Embryonic facial prominence (tissue), 1 donor: ENCODE results near the gene USP47.

Experiments used
- DNase-seq: peaks from one replicate; pipeline ENCODE4 v3.0.0-alpha.2; 2016; ENCODE audit errors: extremely low spot score

Gene USP47

GRCh38 chr11:11982461-11982860 is 140.7 kb downstream of the USP47 start:
- DNase-seq, result no peak

GRCh38 chr11:11982975-11983374 is 141.2 kb downstream of the USP47 start:
- no peak for DNase-seq

GRCh38 chr11:11983427-11983826 is 141.7 kb downstream of the USP47 start:
- no peak for DNase-seq

GRCh38 chr11:11984563-11984962 is 142.8 kb downstream of the USP47 start:
- DNase-seq, result no peak

- no peak for DNase-seq
Measured at GRCh38 chr11:11985016-11985715, 143.4 kb downstream of the USP47 start.

- no peak for DNase-seq
Measured at GRCh38 chr11:11985954-11986949, 144.5 kb downstream of the USP47 start.

GRCh38 chr11:11987503-11988022 is 145.8 kb downstream of the USP47 start:
- no peak for DNase-seq

- DNase-seq, result no peak
Measured at GRCh38 chr11:11988099-11988651, 146.4 kb downstream of the USP47 start.

- DNase-seq, result no peak
Measured at GRCh38 chr11:11988681-11989261, 147.0 kb downstream of the USP47 start.

- no peak for DNase-seq
Measured at GRCh38 chr11:11989774-11990744, 148.3 kb downstream of the USP47 start.

- no peak for DNase-seq
Measured at GRCh38 chr11:11992257-11993212, 150.8 kb downstream of the USP47 start.

GRCh38 chr11:11993839-11994238 is 152.1 kb downstream of the USP47 start:
- DNase-seq, result no peak

GRCh38 chr11:11995601-11996000 is 153.8 kb downstream of the USP47 start:
- peak; percentile 52 for DNase-seq

GRCh38 chr11:11996321-11997048 is 154.7 kb downstream of the USP47 start:
- no peak for DNase-seq

- no peak for DNase-seq
Measured at GRCh38 chr11:11997049-11997322, 155.2 kb downstream of the USP47 start.

GRCh38 chr11:11998091-11998781 is 156.5 kb downstream of the USP47 start:
- no peak for DNase-seq

- DNase-seq, result no peak
Measured at GRCh38 chr11:12001186-12001585, 159.4 kb downstream of the USP47 start.

GRCh38 chr11:12003336-12003735 is 161.6 kb downstream of the USP47 start:
- DNase-seq, result no peak
